ENCODE data around the gene MYH6. TPM values are rescaled to one million over a fixed set of nuclear protein-coding genes. Genes with fewer than 3 reads are reported as not detected.

The MYH6 gene
- total and polyA plus RNA-seq, 2 of the 13 experiments (the other 11 are each of a cell fraction or from before 2014, with no cell fraction given) = 0.01 TPM; not detected in 1

DNA sequence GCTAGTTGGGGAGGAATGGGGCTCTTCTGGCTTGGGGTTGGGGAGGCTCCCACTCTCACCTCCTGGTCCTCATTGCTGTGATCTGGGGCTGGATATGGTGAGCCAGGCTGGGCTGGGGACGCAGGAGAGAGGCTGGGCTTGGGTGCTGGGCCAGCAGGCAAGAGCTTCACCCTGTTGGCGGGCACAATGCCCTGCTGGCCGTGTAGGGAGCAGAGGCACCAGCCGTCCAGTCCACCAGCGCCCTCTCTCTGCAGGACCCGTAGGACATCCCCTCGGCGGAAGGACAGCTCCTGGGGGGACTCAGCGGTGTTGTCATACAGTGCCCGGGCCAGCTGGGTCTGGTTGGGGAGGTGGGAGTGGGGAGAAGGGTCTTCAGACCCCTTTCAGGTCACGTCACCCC is 47.6 kb downstream of the MYH6 start (continued):
- TF ChIP-seq ZNF749 (CRISPR knock-in tag; IDR thresholded peaks at IDR 0.05; ENCODE audit: borderline replicate concordance) (no peak), YY1 (IDR thresholded peaks at IDR 0.05; ENCODE audit: insufficient read depth, insufficient replicate concordance, low read depth, low read length) (no peak), HNRNPL (IDR thresholded peaks at IDR 0.05; ENCODE audit: low read depth, low read length) (peak; percentile 92), ZNF121 (CRISPR knock-in tag; IDR thresholded peaks at IDR 0.05) (no peak), NRL (CRISPR knock-in tag; IDR thresholded peaks at IDR 0.05; ENCODE audit: borderline replicate concordance) (peak; percentile 36; the same call in 1 of the 2 replicates), ZNF564 (CRISPR knock-in tag; IDR thresholded peaks at IDR 0.05) (no peak), ATF1 (CRISPR knock-in tag; IDR thresholded peaks at IDR 0.05) (no peak), ZNF788 (CRISPR knock-in tag; IDR thresholded peaks at IDR 0.05; ENCODE audit: borderline replicate concordance) (peak; percentile 42; the same call in 1 of the 2 replicates), KLF16 (CRISPR knock-in tag; IDR thresholded peaks at IDR 0.05) (no peak), ZNF124 (CRISPR knock-in tag; IDR thresholded peaks at IDR 0.05) (0 out of 2 replicates have a peak, but pooled peaks have one; percentile 28), ZNF263 (CRISPR knock-in tag; IDR thresholded peaks at IDR 0.05) (no peak), RBFOX2 (IDR thresholded peaks at IDR 0.05; ENCODE audit: low read depth, low read length) (no peak), ZNF572 (CRISPR knock-in tag; IDR thresholded peaks at IDR 0.05) (no peak), ZNF607 (CRISPR knock-in tag; IDR thresholded peaks at IDR 0.05; ENCODE audit: borderline replicate concordance) (no peak), PITX1 (CRISPR knock-in tag; IDR thresholded peaks at IDR 0.05) (0 out of 2 replicates have a peak, but pooled peaks have one; percentile 44), SP5 (CRISPR knock-in tag; IDR thresholded peaks at IDR 0.05; ENCODE audit: borderline replicate concordance, low read depth) (no peak), IRX3 (CRISPR knock-in tag; IDR thresholded peaks at IDR 0.05; ENCODE audit: borderline replicate concordance, low read depth) (0 out of 2 replicates have a peak, but pooled peaks have one; percentile 32), ZNF598 (CRISPR knock-in tag; IDR thresholded peaks at IDR 0.05; ENCODE audit: borderline replicate concordance) (no peak)
- TF ChIP-seq, protein P1, sequence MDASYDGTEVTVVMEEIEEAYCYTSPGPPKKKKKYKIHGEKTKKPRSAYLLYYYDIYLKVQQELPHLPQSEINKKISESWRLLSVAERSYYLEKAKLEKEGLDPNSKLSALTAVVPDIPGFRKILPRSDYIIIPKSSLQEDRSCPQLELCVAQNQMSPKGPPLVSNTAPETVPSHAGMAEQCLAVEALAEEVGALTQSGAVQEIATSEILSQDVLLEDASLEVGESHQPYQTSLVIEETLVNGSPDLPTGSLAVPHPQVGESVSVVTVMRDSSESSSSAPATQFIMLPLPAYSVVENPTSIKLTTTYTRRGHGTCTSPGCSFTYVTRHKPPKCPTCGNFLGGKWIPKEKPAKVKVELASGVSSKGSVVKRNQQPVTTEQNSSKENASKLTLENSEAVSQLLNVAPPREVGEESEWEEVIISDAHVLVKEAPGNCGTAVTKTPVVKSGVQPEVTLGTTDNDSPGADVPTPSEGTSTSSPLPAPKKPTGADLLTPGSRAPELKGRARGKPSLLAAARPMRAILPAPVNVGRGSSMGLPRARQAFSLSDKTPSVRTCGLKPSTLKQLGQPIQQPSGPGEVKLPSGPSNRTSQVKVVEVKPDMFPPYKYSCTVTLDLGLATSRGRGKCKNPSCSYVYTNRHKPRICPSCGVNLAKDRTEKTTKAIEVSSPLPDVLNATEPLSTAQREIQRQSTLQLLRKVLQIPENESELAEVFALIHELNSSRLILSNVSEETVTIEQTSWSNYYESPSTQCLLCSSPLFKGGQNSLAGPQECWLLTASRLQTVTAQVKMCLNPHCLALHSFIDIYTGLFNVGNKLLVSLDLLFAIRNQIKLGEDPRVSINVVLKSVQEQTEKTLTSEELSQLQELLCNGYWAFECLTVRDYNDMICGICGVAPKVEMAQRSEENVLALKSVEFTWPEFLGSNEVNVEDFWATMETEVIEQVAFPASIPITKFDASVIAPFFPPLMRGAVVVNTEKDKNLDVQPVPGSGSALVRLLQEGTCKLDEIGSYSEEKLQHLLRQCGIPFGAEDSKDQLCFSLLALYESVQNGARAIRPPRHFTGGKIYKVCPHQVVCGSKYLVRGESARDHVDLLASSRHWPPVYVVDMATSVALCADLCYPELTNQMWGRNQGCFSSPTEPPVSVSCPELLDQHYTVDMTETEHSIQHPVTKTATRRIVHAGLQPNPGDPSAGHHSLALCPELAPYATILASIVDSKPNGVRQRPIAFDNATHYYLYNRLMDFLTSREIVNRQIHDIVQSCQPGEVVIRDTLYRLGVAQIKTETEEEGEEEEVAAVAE (CRISPR knock-in tag; IDR thresholded peaks at IDR 0.05; ENCODE audit: borderline replicate concordance) = no peak
- TF ChIP-seq, protein P2, sequence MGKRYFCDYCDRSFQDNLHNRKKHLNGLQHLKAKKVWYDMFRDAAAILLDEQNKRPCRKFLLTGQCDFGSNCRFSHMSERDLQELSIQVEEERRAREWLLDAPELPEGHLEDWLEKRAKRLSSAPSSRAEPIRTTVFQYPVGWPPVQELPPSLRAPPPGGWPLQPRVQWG (CRISPR knock-in tag; IDR thresholded peaks at IDR 0.05; ENCODE audit: borderline replicate concordance, low read depth) = no peak
- TF ChIP-seq, protein P3, sequence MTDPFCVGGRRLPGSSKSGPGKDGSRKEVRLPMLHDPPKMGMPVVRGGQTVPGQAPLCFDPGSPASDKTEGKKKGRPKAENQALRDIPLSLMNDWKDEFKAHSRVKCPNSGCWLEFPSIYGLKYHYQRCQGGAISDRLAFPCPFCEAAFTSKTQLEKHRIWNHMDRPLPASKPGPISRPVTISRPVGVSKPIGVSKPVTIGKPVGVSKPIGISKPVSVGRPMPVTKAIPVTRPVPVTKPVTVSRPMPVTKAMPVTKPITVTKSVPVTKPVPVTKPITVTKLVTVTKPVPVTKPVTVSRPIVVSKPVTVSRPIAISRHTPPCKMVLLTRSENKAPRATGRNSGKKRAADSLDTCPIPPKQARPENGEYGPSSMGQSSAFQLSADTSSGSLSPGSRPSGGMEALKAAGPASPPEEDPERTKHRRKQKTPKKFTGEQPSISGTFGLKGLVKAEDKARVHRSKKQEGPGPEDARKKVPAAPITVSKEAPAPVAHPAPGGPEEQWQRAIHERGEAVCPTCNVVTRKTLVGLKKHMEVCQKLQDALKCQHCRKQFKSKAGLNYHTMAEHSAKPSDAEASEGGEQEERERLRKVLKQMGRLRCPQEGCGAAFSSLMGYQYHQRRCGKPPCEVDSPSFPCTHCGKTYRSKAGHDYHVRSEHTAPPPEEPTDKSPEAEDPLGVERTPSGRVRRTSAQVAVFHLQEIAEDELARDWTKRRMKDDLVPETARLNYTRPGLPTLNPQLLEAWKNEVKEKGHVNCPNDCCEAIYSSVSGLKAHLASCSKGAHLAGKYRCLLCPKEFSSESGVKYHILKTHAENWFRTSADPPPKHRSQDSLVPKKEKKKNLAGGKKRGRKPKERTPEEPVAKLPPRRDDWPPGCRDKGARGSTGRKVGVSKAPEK (CRISPR knock-in tag; IDR thresholded peaks at IDR 0.05; ENCODE audit: borderline replicate concordance) = peak; percentile 84; the same call in 1 of the 2 replicates
- TF ChIP-seq, protein P4, sequence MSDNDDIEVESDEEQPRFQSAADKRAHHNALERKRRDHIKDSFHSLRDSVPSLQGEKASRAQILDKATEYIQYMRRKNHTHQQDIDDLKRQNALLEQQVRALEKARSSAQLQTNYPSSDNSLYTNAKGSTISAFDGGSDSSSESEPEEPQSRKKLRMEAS (IDR thresholded peaks at IDR 0.05) = no peak
